Omental fat pad (tissue), 4 donors: ENCODE measurements around the gene TBL1X. TPM values are rescaled to one million over a fixed set of nuclear protein-coding genes. Genes with fewer than 3 reads are reported as not detected.

Experiments
- ATAC-seq: fragments of 150-250 bp; one replicate; pipeline ENCODE4 v1.9.1; 2016; ENCODE audit warnings: mild to moderate bottlenecking, moderate library complexity; ENCODE audit not compliant: low FRiP score
- DNase-seq: peaks from one replicate; pipeline ENCODE4 v3.0.0-alpha.2; 2019; ENCODE audit warnings: low spot score
- CTCF ChIP-seq, 3 donors: fragments of 450-650 bp; IDR thresholded peaks; one replicate each; pipeline ENCODE4 v1.5.1; 2016 to 2017; ENCODE audit warnings: antibody characterized with exemption in 3 of 3, mild to moderate bottlenecking in 3 of 3, moderate library complexity in 2 of 3
- total RNA-seq, 4 donors: library from RNA; depleted of rRNA; stranded (reverse); fragments of >200 nt; gene quantifications; one replicate each; pipeline ENCODE4 v1.1.0, GENCODE V29; 2016

The TBL1X gene
- total RNA-seq, 4 donors from 2014 or later = 13.1 to 22.7 (median 16.2) TPM

GRCh38 chrX:9646471-9647224 lies 181.8 kb downstream of the TBL1X start:
- DNase-seq (no peak), ATAC-seq (no peak)

GRCh38 chrX:9647431-9647830 lies 182.6 kb downstream of the TBL1X start:
- DNase-seq (no peak), ATAC-seq (no peak)
- no peak for TF ChIP-seq CTCF (IDR thresholded peaks at IDR 0.05)

More at GRCh38 chrX:9646471-9647224, 181.8 kb downstream of the TBL1X start:
- no peak for TF ChIP-seq CTCF (IDR thresholded peaks at IDR 0.05)

GRCh38 chrX:9650091-9650490 lies 185.2 kb downstream of the TBL1X start:
- DNase-seq (no peak), ATAC-seq (no peak)
- TF ChIP-seq CTCF (IDR thresholded peaks at IDR 0.05) = no peak

DNA sequence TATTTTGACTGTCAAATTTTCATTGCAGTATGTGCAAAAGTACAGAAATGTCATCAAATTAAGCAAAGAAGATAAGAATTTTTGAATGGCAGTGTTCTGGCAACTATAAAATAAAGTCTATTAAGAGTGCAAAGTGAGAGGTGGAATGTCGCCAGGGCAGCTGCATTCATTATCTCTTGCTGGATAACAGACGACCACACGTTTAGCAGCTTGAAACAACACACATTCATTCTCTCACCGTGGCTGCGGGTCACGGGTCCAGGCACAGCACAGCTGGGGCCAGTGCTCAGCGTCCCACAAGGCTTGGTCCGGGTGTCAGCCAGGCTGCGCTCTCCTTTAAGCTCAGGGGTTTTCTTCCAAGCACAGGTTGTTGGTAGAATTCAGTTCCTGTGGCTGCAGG lies 186.9 kb downstream of the TBL1X start:
- DNase-seq (no peak), ATAC-seq (no peak)
- no peak for TF ChIP-seq CTCF (IDR thresholded peaks at IDR 0.05)

- no peak for DNase-seq
- no peak for ATAC-seq
- no peak for TF ChIP-seq CTCF (IDR thresholded peaks at IDR 0.05)
Observed at GRCh38 chrX:9654929-9655328, 190.1 kb downstream of the TBL1X start.

- no peak for DNase-seq
- ATAC-seq = no peak
- TF ChIP-seq CTCF (IDR thresholded peaks at IDR 0.05) = no peak
Observed at GRCh38 chrX:9656277-9656676, 191.4 kb downstream of the TBL1X start.

DNA sequence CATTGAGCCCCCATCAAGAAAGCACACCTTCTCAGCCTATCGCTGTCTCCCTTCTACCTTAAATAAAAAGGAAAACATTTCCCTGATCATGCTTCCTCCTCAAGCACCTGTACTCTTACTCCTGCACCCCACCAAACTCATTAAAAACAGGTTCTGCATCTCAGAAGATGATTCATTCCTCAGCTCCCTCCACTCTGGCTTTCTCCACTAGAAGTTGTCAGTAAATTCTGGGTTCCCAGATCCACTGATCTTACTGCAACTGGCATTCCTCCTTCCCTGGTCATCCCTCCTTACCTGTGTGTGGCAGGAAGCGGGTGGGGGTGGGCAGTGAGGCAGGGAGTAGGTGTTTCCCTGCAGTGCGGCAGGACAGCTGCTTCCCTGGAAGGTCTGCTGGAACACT lies 192.0 kb downstream of the TBL1X start:
- no peak for TF ChIP-seq CTCF (IDR thresholded peaks at IDR 0.05)
- no peak for DNase-seq
- ATAC-seq = no peak
